Stimulated activated CD8-positive, alpha-beta memory T cell treated with anti-CD3 and anti-CD28 coated beads, Interleukin-15, amount 100 ng/mL, for 1 hour (primary cell): Measurements from ENCODE around the gene FOLR2.

Source experiments
- DNase-seq: peaks from one replicate; pipeline ENCODE4 v3.0.0-alpha.2; 2020; ENCODE audit warnings: low read depth

Gene FOLR2

DNA sequence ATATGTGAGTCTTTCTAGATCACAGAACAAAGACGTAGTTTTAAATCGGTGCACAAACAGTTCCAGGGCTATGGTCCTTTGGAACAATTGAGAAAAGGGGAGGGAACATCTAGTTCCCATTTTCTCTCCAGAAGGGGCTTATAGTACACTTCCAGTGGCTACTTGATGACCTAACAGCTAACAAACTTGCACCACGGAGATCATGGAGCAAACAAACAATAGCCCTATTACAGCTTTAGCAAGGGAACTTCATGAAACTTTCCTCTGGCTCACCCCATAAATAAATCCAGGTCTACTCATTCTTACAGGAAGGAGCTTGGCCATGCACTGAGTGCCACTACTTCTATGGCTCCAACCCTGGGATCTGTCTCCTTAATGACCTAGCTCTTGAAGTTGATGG lies 8.3 kb upstream of the FOLR2 start:
- no peak for DNase-seq

DNA sequence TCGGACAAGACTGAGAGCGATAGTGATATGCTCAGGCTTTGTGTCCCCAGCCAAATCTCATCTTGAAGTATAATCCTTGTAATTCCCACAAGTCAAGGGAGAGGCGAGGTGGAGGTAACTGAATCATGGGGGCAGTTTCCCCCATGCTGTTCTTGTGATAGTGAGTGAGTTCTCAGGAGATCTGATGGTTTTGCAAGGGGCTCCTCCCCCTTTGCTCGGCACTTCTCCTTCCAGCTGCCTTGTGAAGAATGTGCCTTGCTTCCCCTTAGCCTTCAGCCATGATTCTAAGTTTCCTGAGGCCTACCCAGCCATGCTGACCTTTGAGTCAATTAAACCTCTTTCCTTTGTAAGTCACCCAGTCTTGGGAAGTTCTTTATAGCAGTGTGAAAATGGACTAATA lies 7.5 kb upstream of the FOLR2 start:
- no peak for DNase-seq

DNA sequence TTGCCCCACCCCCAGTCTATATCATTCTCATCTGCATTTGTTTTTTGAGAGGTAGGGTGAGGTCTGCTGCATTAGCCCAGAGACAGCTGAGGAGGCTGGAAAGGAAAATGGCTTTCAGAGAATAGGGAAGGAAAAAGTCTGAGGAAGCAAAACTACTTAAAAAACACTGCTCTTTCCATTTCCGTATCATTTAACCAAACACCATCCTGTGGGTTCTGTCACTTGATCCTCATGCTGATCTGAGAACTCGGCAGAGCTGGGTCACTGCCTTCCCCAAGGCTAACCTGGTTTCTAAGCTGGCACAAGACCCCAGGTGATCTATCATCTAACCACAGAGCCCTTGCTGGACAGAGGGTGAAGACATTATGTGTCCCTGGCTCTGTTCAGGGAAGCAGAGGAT lies 1.2 kb downstream of the FOLR2 start:
- no peak for DNase-seq

DNA sequence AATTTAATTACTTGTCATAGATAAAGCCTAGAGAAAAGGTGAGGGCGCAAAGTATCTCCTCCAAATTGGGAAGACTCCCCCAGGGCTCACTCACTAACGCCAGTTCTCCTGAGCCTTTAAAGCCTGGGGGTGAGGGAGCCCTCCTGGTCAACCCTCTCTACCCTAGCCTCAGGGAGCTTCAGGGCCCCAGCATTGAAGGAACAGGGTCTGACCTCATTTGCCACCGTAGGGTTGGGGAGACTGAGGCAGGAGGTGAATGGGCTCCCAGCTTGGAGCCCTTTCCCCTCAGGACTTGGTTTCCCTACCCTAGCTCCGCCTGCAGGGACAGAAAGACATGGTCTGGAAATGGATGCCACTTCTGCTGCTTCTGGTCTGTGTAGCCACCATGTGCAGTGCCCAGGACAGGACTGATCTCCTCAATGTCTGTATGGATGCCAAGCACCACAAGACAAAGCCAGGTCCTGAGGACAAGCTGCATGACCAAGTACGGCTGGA lies 1.7 kb downstream of the FOLR2 start:
- no peak for DNase-seq

DNA sequence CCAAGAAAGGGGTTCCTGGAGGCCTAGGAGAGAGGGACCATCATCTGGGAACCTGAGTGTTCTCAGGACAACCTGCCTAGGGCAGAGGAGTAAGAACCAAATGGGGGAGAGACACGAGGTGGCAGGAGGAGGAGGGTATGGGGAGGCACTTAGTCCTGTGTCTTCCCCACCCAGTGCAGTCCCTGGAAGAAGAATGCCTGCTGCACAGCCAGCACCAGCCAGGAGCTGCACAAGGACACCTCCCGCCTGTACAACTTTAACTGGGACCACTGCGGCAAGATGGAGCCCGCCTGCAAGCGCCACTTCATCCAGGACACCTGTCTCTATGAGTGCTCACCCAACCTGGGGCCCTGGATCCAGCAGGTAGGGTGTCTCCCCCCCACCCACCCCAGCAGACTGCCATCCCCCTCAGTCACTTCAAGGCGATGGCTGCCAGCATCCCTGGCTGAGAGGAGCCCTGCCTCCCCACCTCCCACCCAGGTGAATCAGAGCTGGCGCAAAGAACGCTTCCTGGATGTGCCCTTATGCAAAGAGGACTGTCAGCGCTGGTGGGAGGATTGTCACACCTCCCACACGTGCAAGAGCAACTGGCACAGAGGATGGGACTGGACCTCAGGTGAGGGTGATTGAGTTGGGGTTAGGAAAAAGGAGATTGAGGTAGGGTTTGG lies 4.2 kb downstream of the FOLR2 start:
- no peak for DNase-seq

DNA sequence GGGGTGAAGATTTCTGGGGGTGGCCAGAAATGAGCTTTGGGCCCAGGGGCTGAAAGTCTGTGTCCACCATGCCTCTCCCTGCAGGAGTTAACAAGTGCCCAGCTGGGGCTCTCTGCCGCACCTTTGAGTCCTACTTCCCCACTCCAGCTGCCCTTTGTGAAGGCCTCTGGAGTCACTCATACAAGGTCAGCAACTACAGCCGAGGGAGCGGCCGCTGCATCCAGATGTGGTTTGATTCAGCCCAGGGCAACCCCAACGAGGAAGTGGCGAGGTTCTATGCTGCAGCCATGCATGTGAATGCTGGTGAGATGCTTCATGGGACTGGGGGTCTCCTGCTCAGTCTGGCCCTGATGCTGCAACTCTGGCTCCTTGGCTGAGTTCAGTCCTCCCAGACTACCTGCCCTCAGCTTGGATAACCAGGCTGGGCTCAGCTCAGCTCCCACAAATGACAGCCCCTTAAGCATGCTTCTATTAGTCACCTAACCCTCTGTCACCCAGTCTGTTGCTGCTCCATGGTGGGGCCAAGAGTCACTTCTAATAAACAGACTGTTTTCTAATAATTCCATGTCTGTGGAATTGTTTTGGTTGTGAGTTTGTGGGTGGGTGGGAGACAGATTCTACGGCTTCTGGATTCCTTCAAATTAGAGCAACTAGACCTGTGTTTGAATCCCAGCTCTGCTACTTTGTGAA lies 4.9 kb downstream of the FOLR2 start:
- DNase-seq: no peak

DNA sequence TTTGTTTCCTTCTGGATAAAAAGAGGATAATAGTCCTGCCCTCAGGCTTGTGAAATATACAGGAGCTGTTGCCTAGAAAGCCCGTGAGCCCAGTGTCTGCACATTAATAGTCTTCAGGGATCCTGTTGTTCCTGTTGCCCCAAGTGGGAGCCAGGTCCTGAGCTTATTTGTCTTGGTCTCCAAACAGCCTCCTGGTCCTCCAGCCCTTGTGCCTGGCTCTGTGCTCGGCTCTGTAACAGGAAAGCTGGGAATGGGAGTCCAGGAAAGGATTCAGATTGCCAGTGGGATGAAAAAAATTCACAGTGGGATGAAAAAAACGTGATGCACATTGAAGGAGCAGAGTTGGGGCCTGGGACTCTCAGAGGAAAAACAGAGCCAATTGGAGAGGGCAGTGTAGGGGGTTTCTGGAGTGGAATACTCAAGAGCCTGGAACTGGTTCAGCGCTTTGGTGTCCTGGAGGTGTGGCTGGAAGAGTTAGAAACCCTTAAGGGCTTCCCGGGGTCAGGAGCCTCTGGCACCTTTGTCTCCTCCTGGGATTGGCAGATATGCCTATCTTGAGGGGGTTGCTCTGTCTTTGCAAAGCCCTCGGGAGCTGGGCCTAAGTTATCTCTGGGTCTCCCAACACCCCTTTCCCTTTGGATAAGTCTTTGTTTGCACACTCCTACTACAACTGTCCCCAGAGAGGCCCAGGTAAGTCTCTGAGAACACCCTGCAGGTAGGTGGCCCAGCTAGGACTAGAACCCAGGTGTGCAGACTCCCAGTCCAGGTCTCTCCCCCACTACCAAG lies 5.7 kb downstream of the FOLR2 start:
- no peak for DNase-seq

DNA sequence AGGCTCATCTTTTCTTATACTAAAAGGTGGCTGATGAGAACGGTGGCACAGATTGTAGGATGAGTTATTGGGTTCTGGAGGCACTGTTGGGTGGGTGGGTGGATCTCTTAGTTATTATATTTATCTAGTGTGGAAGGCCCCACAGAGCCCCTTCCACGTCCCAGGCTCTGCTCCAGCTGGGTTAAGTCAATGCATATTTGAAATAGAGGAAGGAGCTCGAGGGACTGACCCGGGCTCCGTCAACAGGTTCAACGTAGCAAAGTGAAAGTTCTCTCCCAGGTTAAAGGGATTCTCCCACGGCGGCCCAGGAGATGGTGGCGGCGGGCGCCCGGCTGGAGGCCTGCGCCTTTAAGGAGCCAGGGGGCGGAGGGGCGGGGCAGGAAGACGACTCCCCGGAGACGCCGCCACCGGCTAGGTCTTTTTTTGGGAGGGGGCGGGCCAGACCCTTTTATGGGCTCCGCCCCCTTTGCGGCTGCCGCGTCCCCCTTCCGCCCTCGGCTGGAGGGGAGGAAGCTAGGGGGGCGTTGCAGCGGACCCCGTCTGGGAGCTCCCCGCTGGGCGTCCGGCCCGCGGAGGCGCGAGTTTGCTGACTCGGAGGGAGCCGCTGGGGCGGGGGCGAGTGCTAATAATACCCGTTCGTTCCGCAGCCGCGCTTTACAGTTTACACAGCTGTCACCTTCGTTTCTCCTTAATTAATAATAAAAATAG lies 6.5 kb downstream of the FOLR2 start:
- DNase-seq: peak; percentile 84

DNA sequence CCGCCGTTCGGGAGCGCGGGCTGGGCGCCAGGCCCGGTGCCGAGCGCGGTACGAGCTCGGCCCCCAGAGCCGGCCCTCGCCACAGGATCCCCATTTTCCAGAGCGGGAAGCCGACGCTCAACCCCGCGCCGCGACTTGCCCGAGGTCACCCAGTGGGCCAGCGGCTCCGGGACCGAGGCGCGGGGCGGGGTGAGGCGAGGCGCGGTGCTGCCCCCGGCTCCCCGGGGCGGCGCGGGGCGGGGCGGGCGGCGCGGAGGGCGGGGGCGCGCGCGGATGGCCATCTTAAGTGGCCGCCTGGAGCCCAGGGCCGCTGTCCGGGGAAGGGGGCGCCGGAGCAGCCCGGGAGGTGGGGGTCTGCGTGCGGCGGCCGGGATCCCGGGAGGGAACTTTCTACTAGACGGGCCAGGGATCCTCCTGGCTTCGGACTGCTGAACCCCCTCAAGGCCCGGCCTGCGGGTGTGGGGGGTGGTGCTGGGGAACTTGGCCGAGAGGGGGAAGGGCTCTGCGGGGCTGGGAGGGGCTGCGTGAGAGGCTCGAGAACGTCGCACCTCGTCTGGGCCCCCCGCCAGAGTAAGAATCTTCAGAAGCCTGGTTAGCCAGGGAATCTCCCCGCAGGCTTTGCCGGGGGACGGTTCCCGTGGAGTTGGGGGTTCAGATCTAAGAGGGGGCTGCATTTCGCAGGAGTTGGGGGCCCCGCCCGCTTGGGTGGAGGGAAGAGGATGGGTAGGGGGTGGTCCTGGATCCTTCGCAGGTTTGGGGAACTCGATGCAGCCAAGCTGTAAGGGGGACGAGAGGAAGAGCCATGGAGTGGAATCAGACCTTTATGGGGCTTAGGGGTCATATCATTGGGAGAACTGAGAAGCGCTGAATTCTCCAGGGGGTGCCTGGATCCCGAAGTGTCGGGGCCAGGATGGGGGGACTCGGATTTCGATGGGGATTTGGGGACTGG lies 7.3 kb downstream of the FOLR2 start:
- peak; percentile 24 for DNase-seq

DNA sequence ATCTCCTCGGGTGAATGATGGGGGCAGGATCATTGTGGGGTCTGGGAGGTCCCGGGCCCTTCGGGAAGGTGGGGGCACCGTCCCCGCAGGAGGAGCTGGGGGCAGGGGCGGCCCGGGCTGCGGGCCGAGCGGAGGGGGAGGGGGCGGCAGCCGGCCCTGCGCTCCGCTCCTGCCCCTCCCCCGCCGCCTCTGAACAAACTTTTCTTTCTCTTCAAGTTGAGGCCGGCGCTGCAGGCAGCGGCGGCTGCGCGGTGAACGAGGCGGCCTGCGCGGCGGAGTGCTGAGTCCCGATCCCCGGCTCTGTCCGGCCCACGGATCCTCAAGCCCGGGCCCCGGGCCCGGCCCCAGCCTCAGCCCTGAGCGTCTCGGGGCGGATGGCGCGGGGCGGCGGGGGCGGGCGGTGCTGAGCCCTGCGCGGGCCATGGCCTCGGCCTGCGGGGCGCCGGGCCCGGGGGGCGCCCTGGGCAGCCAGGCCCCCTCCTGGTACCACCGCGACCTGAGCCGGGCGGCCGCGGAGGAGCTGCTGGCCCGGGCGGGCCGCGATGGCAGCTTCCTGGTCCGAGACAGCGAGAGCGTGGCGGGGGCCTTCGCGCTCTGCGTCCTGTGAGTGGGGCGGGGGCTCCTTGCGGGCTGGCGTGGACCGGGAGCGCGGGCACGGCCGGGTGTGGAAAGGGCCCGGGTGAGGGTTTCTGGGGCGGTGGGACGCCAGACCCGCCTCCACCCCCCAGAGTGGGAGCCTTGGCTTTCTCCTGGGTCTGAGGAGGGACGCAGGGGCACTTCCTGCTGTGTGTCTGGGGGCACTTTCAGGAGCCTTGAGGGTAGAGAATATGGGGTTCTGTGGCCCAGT lies 8.2 kb downstream of the FOLR2 start, which contains the start of gene INPPL1:
Gene INPPL1, plus strand, starts transcription at position 204 of the 847 bp plus-strand sequence. Its CDS starts 218 bp downstream, at position 422.
- DNase-seq: no peak

DNA sequence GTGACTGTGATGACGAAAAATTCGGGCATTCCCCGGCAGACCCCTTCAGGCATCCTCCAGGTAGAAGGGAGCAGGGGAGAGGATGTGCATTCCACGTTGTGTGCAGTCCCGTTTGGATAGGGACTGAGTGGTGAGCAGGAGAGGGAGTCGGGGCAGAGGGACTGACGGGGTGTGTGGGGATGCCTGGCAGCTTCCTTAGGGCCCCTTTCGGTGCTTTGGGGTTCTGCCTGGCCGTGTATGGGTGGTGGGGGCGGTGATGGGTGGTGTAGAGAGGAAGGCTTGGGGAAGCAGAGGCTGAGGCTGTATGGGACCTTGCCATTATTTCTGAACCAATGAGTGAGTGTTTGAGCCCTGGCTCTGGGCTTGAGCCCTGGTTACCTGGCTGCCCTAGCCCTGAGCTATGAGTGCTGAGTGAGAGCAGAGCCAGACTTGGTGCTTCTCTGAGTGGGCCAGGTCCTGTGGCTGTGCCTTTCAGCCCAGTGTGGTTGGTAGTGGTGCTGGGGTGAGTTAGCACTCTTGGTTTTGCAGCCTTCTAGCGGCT lies 8.9 kb downstream of the FOLR2 start:
- no peak for DNase-seq

DNA sequence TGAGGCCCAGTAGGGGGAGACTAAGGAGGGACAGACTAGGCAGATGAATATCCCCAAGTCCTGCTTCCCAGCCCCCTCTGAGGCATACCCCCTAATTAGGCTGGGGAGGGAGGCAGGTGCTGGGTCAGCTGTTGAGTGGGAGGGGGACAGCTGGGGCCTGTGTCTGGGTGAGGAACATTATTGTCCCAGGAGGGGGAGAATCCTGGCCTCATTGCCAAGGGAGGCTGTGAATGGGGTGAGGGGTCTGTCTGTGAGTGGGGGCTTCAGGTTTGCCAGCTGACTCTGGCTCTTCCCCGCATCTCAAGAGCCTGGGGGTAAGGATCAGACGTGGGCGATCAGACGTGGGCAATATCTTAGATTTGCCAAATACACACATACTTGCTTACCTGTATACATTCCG lies 10.1 kb downstream of the FOLR2 start:
- DNase-seq: no peak

DNA sequence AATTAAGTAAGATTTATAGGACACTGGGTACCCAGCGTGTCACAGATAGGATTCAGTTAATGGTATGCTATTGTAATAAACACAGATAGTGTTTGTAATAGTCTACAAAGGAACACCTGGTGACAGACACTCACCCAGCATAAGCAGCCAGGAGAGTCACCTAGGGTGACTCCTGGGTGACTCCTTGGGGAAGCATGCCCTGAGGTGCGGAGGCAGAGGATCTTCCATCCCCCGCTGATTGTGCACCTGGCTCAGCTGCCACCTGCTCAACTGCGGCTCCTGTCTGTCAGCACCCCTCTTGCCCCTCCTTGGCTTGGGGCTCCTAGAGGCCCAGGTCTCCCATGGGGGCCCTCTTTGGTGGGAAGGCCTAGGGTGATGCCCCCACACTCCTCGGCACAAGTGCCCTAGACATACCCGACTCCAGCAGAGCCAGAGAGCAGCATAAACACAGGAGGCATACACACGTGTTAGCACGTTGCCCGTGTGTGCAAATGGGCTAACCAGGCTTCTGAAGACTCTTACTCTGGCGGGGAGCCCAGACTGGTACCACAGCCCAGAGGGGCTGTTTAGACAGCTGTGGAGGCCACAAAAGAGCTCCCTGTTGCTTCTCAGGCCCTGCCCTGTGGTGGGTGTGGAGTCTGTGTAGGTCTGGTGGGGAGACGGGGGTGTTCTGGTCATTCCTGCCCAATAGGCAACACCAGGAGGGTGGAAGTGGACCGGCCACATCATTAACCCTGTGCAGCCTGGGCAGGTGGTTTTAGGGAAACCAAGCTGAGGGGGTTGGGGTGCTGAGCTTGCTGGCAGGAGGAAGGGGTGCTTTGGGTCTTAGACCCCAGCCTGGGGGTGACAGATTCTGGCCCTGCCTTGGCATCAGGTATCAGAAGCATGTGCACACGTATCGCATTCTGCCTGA lies 11.0 kb downstream of the FOLR2 start:
- no peak for DNase-seq

DNA sequence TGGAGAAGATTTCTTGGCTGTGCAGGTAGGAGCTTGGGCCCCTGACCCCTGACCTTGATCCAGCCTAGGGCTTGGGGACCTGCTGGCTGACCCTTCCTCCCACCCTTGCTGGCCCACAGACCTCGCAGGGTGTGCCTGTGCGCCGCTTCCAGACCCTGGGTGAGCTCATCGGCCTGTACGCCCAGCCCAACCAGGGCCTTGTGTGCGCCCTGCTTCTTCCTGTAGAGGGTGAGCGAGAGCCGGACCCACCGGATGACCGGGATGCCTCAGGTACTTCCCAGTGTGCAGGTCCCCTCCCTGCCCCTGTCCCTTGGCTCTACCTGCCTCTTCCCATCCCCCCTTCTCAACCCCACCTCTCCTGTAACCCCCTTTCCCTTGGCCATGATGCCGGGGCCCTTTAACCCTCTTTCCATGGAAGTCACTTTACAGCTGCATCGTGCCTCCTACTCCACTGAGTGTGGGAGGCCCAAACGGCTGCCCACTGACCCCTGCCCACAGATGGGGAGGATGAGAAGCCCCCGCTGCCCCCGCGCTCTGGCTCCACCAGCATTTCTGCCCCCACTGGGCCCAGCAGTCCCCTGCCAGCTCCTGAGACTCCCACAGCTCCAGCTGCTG lies 11.7 kb downstream of the FOLR2 start:
- DNase-seq: no peak

DNA sequence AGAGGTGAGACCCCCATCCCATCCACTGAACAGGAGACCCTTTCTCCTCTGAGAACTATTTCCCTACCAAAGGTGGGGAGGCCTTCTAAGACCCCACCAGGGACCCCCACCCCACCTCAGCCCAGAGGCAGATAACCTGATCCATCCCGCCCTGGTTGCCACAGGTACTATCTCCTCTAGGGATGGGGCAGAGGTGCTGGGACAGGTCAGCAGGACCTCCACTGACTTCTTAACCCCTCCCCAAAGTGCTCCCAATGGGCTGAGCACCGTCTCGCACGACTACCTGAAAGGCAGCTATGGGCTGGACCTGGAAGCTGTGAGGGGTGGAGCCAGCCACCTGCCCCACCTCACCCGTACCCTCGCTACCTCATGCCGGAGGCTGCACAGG lies 12.2 kb downstream of the FOLR2 start:
- no peak for DNase-seq

DNA sequence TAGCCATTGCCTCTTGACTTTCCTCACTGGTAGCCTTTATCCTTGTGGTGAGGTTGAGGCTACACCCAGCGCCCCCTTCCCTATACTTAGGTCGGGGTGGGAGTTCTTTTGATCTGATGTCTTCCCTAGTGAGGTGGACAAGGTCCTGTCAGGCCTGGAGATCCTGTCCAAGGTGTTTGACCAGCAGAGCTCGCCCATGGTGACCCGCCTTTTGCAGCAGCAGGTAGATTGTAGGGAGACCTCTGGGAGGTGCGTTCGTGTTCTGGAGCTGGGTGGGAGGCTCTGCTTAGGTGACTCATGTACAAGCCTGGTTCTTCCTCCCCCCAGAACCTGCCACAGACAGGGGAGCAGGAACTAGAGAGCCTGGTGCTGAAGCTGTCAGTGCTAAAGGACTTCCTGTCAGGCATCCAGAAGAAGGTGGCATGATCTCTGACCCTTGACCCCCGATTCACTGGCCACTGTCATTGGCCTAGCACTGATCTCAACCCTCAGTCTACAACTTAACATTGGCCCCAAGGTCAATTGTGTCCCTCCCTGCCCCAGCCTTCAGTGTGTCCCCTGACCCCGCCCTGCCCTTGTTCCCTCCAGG lies 12.8 kb downstream of the FOLR2 start:
- DNase-seq: no peak

DNA sequence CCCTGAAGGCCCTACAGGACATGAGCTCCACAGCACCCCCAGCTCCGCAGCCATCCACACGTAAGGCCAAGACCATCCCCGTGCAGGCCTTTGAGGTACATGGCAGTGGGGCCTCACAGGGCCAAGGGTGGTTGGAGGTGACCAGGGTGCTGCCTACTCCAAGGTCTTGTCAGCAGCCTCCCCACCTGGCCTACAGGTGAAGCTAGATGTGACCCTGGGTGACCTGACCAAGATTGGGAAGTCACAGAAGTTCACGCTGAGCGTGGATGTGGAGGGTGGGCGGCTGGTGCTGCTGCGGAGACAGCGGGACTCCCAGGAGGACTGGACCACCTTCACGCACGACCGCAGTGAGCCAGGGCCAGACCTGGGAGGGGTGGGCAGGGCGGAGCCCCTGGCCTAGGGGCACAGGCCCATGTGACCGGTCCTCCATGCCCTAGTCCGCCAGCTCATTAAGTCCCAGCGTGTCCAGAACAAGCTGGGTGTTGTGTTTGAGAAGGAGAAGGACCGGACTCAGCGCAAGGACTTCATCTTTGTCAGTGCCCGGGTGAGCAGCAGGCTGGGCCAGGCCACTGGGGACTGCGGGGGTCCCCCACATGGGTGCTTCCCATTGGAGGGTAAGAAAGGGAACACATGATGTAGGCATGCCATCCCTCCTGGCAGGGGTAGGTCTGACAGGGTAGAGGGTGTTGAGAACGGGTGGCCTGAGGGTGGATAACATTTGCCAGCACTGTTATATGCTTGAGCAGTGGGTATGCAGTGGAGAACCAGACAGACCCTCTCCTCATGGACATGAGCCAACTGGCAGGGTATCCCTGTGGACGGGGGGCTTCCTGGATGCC lies 13.6 kb downstream of the FOLR2 start:
- DNase-seq: no peak
